HG02678 (cell line): Measurements from ENCODE around the gene LKAAEAR1.

Experiments
- ATAC-seq: cut with Tn5 transposase; IDR thresholded peaks from one replicate; pipeline ENCODE4 v1.9.1; 2021; ENCODE audit warnings: mild to moderate bottlenecking, moderate library complexity; ENCODE audit not compliant: unreplicated experiment

LKAAEAR1 gene

GRCh38 chr20:64080013-64080812 is 4.0 kb downstream of the LKAAEAR1 start, which contains the start of gene OPRL1:
Gene OPRL1, plus strand, starts transcription at chr20:64080082. Its CDS starts 12,639 bp downstream, at chr20:64092721.
- no peak for ATAC-seq

- peak; percentile 38 for ATAC-seq
These were observed 4.8 kb downstream of the LKAAEAR1 start, which contains the start of gene RGS19 for GRCh38 chr20:64079273-64080012. Gene RGS19, minus strand, starts transcription at chr20:64079518. Its CDS starts 2,632 bp downstream, at chr20:64076886.

GRCh38 chr20:64078934-64079272 is 5.3 kb downstream of the LKAAEAR1 start:
- no peak for ATAC-seq

- ATAC-seq: no peak
These were observed 6.2 kb downstream of the LKAAEAR1 start for GRCh38 chr20:64077876-64078551.

GRCh38 chr20:64077541-64077875 is 6.7 kb downstream of the LKAAEAR1 start:
- ATAC-seq: no peak

GRCh38 chr20:64077094-64077493 is 7.1 kb downstream of the LKAAEAR1 start:
- ATAC-seq: no peak

- no peak for ATAC-seq
These were observed 7.9 kb downstream of the LKAAEAR1 start for GRCh38 chr20:64076061-64076997.

- no peak for ATAC-seq
These were observed 8.6 kb downstream of the LKAAEAR1 start for GRCh38 chr20:64075556-64075955.

- ATAC-seq: no peak
These were observed 9.2 kb downstream of the LKAAEAR1 start for GRCh38 chr20:64074963-64075362.

GRCh38 chr20:64074184-64074789 is 9.9 kb downstream of the LKAAEAR1 start:
- no peak for ATAC-seq

GRCh38 chr20:64073476-64074183 is 10.6 kb downstream of the LKAAEAR1 start:
- no peak for ATAC-seq

GRCh38 chr20:64072498-64073063 is 11.6 kb downstream of the LKAAEAR1 start:
- no peak for ATAC-seq

GRCh38 chr20:64071341-64072332 is 12.6 kb downstream of the LKAAEAR1 start:
- ATAC-seq: no peak

- ATAC-seq: no peak
These were observed 13.8 kb downstream of the LKAAEAR1 start for GRCh38 chr20:64070244-64070993.

- ATAC-seq: no peak
These were observed 14.5 kb downstream of the LKAAEAR1 start for GRCh38 chr20:64069614-64070243.

GRCh38 chr20:64069209-64069613 is 15.0 kb downstream of the LKAAEAR1 start:
- ATAC-seq: no peak
